Vagina (tissue), 2 donors: ENCODE data around the gene TMEM178B. TPM values are rescaled to one million over a fixed set of nuclear protein-coding genes. Genes with fewer than 3 reads are reported as not detected.
"Not testable (repeated sequence)": the region's sequence is repeated elsewhere in the genome, so short reads cannot be mapped to it uniquely, and the experiment has no call there.

ENCODE experiments used
- DNase-seq, 2 donors: peaks; one replicate each; pipeline ENCODE4 v3.0.0-alpha.2; 2017; ENCODE audit errors: extremely low spot score in 2 of 2
- H3K27ac ChIP-seq: fragments of 200-600 bp; sonication (generic); one replicate; pipeline ENCODE4 v1.5.1; 2019
- H3K27me3 ChIP-seq: fragments of 200-600 bp; sonication (generic); one replicate; pipeline ENCODE4 v1.5.1; 2019
- H3K36me3 ChIP-seq, 2 donors: fragments of 200-600 bp; sonication (generic); one replicate each; pipeline ENCODE4 v1.5.1; 2017 to 2019
- H3K4me1 ChIP-seq: fragments of 200-600 bp; sonication (generic); one replicate; pipeline ENCODE4 v1.5.1; 2019
- H3K4me3 ChIP-seq, 2 donors: fragments of 200-600 bp; sonication (generic); 1 replicate in 1 of 2; 2 replicates in 1 of 2; pipeline ENCODE4 v1.5.1; 2016 to 2019
- H3K9me3 ChIP-seq: fragments of 200-600 bp; sonication (generic); one replicate; pipeline ENCODE4 v1.5.1; 2019
- CTCF ChIP-seq, 3 experiments: fragments of 450-650 bp in 2 of 3; fragments of 200-600 bp in 1 of 3; sonication (generic) in 1 of 3; IDR thresholded peaks; one replicate each; pipeline ENCODE4 v1.5.1; 2017 to 2019; ENCODE audit warnings: antibody characterized with exemption in 3 of 3, mild to moderate bottlenecking in 2 of 3, moderate library complexity in 2 of 3
- POLR2A ChIP-seq, 2 donors: fragments of 450-650 bp; IDR thresholded peaks; one replicate each; pipeline ENCODE4 v1.6.1; 2017; ENCODE audit warnings: antibody characterized with exemption in 2 of 2, mild to moderate bottlenecking in 2 of 2, moderate library complexity in 2 of 2
- POLR2AphosphoS5 ChIP-seq, 2 donors: sonication (generic); formaldehyde crosslinking; IDR thresholded peaks; one replicate each; pipeline ENCODE4 v1.9.0; 2017; ENCODE audit warnings: antibody characterized with exemption in 2 of 2, mild to moderate bottlenecking in 2 of 2, low read depth in 1 of 2; ENCODE audit not compliant: insufficient read depth in 1 of 2
- intact Hi-C: fragments of 100-400 bp; cut with DNase I; formaldehyde crosslinking; loops from one replicate; pipeline ENCODE4 v1.15.1; 2023
- total RNA-seq: library from RNA; depleted of rRNA; stranded (reverse); fragments of >200 nt; gene quantifications from one replicate; pipeline ENCODE4 v1.2.3, GENCODE V29; 2016

TMEM178B gene
- total RNA-seq, 1 donor from 2014 or later, result 1.2 TPM

GRCh38 chr7:141397236-141398163, 323.6 kb downstream of the TMEM178B start:
- H3K4me3 ChIP-seq, result no peak overlapping the region
- no peak for DNase-seq
- TF ChIP-seq POLR2AphosphoS5 (IDR thresholded peaks at IDR 0.05; ENCODE audit: insufficient read depth in 1 of 2, low read depth in 1 of 2) (no peak), CTCF (IDR thresholded peaks at IDR 0.05) (no peak), POLR2A (IDR thresholded peaks at IDR 0.05) (no peak)
- intact Hi-C loops, result no loop called here
- no peak overlapping the region for H3K27ac ChIP-seq
- H3K27me3 ChIP-seq, result no peaks in the 10 kb centered on the region
- no peaks in the 10 kb centered on the region for H3K36me3 ChIP-seq
- H3K9me3 ChIP-seq, result no peaks in the 10 kb centered on the region
- H3K4me1 ChIP-seq, result no peaks in the 10 kb centered on the region

GRCh38 chr7:141400356-141400755, 326.5 kb downstream of the TMEM178B start:
- Histone ChIP-seq H3K9me3 (no peaks in the 10 kb centered on the region), H3K4me3 (no peak overlapping the region), H3K27ac (no peak overlapping the region), H3K27me3 (no peaks in the 10 kb centered on the region), H3K4me1 (no peaks in the 10 kb centered on the region), H3K36me3 (no peaks in the 10 kb centered on the region)
- DNase-seq, result no peak
- TF ChIP-seq POLR2AphosphoS5 (IDR thresholded peaks at IDR 0.05; ENCODE audit: insufficient read depth in 1 of 2, low read depth in 1 of 2), result no peak
- TF ChIP-seq CTCF (IDR thresholded peaks at IDR 0.05), result no peak
- no peak for TF ChIP-seq POLR2A (IDR thresholded peaks at IDR 0.05)
- intact Hi-C loops, result no loop called here

DNA sequence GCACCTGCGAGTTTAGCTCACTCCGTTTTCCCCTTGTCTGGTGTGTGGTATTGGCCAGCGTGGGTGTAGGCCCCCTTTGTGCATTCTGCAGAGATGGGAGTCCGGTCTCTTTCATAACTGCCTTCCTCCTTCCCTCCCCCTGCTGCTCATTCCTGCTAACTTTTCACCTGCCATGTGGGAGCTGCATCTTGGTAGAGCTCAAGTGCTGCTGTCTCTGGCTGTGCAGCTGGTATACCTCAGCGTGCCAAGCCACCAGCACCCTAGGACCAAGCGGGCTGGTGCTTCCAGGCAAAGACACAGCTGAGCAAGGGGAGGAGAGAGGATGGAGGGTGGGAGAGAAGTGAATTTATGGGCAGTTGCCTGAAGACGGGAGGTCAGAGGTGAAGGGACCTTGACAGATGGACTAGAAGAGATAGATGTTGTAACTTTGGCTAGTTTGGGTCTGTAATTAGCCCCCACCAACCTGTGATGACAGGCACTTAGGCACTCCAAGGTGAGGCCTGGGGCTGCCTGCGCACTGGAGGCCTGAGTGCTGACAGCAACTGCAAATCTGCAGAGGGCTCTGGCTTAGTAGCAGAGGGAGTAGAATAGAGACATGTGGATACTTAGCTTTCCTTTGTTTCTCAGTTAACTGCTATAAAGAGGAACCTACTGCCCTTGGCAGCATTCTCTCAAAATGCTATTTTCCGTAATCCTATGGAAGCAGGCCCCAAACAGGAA, 328.6 kb downstream of the TMEM178B start:
- Histone ChIP-seq H3K4me3 (no peak overlapping the region), H3K9me3 (no peaks in the 10 kb centered on the region), H3K27me3 (no peaks in the 10 kb centered on the region), H3K4me1 (no peaks in the 10 kb centered on the region), H3K27ac (no peak overlapping the region), H3K36me3 (no peaks in the 10 kb centered on the region)
- intact Hi-C loops, result no loop called here
- TF ChIP-seq CTCF (IDR thresholded peaks at IDR 0.05), result no peak
- TF ChIP-seq POLR2A (IDR thresholded peaks at IDR 0.05), result no peak
- DNase-seq, result peak in 1 of 2 donors; percentile 61

DNA sequence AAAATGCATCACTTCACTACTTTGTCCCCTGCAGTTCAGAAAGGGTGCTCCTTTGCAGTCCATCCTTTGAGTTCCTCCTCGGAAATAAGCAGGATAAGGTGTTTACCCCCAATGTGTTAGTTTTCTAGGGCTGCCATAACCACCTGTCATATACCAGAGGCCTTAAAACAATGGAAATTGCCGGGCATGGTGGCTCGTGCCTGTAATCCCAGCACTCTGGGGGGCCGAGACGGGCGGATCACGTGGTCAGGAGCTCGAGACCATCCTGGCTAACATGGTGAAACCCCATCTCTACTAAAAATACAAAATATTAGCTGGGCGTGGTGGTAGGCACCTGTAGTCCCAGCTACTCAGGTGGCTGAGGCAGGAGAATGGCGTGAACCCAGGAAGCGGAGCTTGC, 330.0 kb downstream of the TMEM178B start:
- H3K4me1 ChIP-seq, H3K27ac ChIP-seq, intact Hi-C loops, H3K36me3 ChIP-seq, H3K9me3 ChIP-seq, H3K4me3 ChIP-seq, H3K27me3 ChIP-seq: not testable (repeated sequence)
- peak in 1 of 2 donors; percentile 52 for DNase-seq

DNA sequence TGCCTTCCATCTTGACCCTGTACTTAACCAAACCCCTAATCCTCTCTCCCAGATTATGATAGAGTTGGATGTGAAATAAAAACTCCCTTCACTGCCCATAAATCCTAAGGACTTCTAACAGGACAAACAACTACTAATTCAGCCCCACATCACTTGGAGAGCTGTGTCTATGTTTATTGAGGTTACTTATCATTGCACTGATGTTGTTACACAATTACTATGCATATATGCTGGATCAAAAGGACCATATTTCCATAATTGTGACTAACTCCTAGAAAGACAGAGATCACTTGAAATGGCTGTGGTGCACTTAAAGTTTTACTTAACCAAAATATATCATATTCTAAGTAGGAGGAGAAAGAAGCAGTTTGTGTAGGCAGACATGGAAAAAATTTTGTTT, 332.5 kb downstream of the TMEM178B start:
- Histone ChIP-seq H3K27ac (no peak overlapping the region), H3K4me1 (no peaks in the 10 kb centered on the region), H3K27me3 (no peaks in the 10 kb centered on the region), H3K9me3 (no peaks in the 10 kb centered on the region), H3K36me3 (no peaks in the 10 kb centered on the region), H3K4me3 (no peak overlapping the region)
- TF ChIP-seq POLR2AphosphoS5 (IDR thresholded peaks at IDR 0.05; ENCODE audit: insufficient read depth in 1 of 2, low read depth in 1 of 2) (no peak), CTCF (IDR thresholded peaks at IDR 0.05) (no peak), POLR2A (IDR thresholded peaks at IDR 0.05) (no peak)
- no peak for DNase-seq
- intact Hi-C loops, result no loop called here
